IPS-18a (cell line): ENCODE data around the gene LZTFL1.

Source experiments
- H3K27ac ChIP-seq: one replicate; pipeline ENCODE4 v1.5.1; 2013; ENCODE audit warnings: low read length
- H3K27me3 ChIP-seq: one replicate; pipeline ENCODE4 v1.6.1; 2013; ENCODE audit warnings: mild to moderate bottlenecking, low read length; ENCODE audit not compliant: control insufficient read depth, insufficient read depth
- H3K36me3 ChIP-seq: one replicate; pipeline ENCODE4 v1.6.1; 2013; ENCODE audit warnings: low read depth, low read length; ENCODE audit not compliant: control insufficient read depth
- H3K4me1 ChIP-seq: one replicate; pipeline ENCODE4 v1.6.1; 2013; ENCODE audit warnings: low read depth, low read length; ENCODE audit not compliant: control insufficient read depth
- H3K4me3 ChIP-seq: one replicate; pipeline ENCODE4 v1.5.1; 2013; ENCODE audit warnings: low read length
- H3K9ac ChIP-seq: one replicate; pipeline ENCODE4 v1.6.1; 2013; ENCODE audit warnings: mild to moderate bottlenecking, low read length, moderate library complexity
- H3K9me3 ChIP-seq: one replicate; pipeline ENCODE4 v1.6.1; 2013; ENCODE audit warnings: low read depth, low read length; ENCODE audit not compliant: control insufficient read depth

Gene LZTFL1

DNA sequence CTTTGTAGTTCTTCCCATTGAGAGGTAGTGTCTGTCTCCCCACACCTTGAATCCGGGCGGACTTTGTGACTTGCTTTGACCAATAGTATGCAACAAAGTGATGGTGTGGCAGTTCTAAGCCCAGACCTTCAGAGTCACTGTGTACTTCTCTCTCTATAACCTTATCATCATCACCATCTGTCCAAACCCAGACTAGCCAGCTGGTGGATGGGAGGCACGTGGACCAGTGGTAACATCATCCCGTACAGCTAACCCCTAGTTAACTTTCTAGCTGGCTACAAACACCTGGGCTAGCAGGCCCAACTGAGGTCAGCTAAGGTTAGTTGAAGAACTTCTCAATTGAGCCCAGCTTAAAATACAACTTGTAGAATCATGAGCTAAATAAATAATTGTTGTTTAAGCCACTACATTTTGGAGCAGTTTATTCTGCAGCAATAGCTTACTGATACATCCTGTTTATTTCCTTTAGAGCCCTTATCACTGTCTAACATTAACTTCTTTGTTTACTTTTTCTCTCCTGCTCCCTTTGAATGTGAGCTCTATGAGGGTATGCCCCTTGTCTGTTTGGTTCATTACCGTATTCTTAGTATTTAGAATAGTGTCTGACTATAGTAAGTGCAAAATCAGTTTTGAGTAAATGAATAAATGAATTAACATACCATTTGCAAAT, 32.9 kb upstream of the LZTFL1 start:
- Histone ChIP-seq H3K4me3 (no peak overlapping the region), H3K9me3 (no peaks in the 10 kb centered on the region), H3K9ac (no peak overlapping the region), H3K4me1 (no peaks in the 10 kb centered on the region), H3K36me3 (no peaks in the 10 kb centered on the region), H3K27me3 (no peaks in the 10 kb centered on the region), H3K27ac (no peak overlapping the region)

DNA sequence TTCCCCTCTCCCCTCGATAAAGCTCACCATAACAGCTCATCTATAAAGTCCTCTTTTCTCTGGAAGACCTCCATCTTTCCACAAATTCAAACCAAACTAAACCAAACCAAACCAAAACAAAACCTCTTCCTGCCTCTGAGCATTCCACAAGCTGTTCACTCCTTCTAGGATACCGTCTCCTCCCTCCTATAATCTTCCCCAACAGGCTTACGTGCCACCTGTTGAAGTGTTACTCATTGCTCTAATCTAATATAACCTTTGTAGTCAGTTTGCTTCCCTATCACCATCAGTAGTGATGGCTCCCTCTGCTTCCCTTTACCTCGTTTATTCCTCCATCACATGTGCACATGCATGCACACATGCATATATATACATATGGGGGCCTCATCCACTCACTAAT, 31.7 kb upstream of the LZTFL1 start:
- Histone ChIP-seq H3K27ac (no peak overlapping the region), H3K9me3 (no peaks in the 10 kb centered on the region), H3K4me3 (no peak overlapping the region), H3K9ac (no peak overlapping the region), H3K27me3 (no peaks in the 10 kb centered on the region), H3K36me3 (no peaks in the 10 kb centered on the region), H3K4me1 (no peaks in the 10 kb centered on the region)

DNA sequence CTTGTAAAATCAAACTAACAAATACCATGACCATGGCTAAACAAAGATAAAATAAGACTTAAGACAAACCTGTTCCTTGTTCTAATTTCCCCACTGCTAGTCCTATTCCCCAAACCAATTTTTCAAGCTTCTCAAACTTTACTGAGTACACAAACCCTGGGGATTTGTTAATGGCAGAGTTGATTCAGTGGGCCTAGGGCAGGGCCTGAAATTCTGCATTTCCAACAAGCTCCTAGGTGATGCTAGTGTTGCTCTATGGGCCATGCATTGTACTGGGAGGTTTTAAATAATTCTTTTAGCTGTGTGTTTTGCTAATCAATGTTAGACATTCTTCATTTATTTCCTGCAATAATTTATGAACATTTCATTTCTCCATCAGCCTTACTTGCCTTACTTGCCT, 31.1 kb upstream of the LZTFL1 start:
- Histone ChIP-seq H3K27ac (no peak overlapping the region), H3K9ac (no peak overlapping the region), H3K36me3 (no peaks in the 10 kb centered on the region), H3K4me1 (no peaks in the 10 kb centered on the region), H3K27me3 (no peaks in the 10 kb centered on the region), H3K9me3 (no peaks in the 10 kb centered on the region), H3K4me3 (no peak overlapping the region)

- H3K9me3 ChIP-seq: no peaks in the 10 kb centered on the region
- H3K4me3 ChIP-seq: no peak overlapping the region
- H3K27me3 ChIP-seq: no peaks in the 10 kb centered on the region
- no peaks in the 10 kb centered on the region for H3K36me3 ChIP-seq
- no peak overlapping the region for H3K27ac ChIP-seq
- H3K9ac ChIP-seq: no peak overlapping the region
- H3K4me1 ChIP-seq: no peaks in the 10 kb centered on the region
Measured at GRCh38 chr3:45872569-45872968, 30.6 kb upstream of the LZTFL1 start.

DNA sequence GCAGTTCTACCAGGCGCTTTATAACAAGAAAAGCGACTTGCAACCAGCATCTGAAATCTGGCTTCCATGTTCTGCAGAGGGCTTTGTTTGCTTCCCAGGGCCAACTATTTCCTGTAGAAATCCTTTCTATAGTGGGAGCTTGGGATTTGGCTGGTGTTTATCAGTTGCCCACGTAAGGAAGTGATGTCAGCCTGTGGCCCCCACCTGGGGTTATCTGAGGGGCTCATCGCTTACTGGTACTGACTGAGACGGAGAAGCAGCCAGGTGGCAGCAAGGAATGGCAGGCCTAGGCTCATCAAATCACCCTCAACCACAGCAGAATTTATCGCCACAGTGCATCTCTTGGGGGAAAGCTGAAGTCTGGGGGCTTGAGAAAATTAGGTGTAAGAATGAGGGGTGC, 29.9 kb upstream of the LZTFL1 start:
- Histone ChIP-seq H3K27ac (no peak overlapping the region), H3K9ac (no peak overlapping the region), H3K4me1 (no peaks in the 10 kb centered on the region), H3K4me3 (no peak overlapping the region), H3K27me3 (no peaks in the 10 kb centered on the region), H3K9me3 (no peaks in the 10 kb centered on the region), H3K36me3 (no peaks in the 10 kb centered on the region)

DNA sequence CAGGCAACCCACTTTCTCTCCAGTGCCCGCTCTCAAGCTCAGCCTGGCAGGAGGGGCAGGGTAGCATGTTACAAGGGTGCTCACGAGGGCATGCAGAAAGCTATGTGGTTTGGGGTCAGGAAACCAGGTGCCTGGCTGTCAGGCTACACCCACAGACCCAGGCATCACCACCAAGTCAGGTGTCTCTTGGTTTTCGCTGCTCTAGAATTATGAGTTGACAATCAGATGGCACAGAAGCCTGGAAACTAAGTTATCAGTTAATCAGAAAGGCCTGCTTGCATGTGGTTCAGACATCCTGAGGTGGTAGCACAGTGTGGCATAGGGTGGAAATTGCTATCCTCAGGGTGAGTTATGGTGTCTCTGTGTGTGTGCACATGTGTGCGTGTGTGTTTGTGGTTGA, 28.2 kb upstream of the LZTFL1 start:
- H3K9ac ChIP-seq: no peak overlapping the region
- H3K27ac ChIP-seq: no peak overlapping the region
- H3K9me3 ChIP-seq: no peaks in the 10 kb centered on the region
- H3K4me3 ChIP-seq: no peak overlapping the region
- no peaks in the 10 kb centered on the region for H3K27me3 ChIP-seq
- H3K36me3 ChIP-seq: no peaks in the 10 kb centered on the region
- H3K4me1 ChIP-seq: no peaks in the 10 kb centered on the region

DNA sequence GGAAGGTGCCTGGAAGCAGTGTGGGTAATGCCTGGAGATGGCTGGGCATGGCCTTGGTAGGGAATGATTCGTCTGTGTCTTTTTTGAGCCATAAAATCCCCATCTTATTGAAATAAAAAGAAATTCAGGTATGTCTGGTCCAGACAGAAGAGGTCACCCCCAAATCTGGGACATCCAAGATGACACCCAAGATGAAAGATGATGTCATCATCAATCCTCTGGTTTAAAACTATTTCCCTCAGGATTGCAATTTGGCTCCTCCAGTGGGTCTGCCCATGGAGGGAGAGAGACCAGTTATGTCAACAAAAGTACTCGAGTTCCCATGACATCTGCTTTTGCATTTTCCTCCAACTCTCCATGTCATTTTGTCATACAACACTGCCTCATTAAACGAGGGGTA, 27.7 kb upstream of the LZTFL1 start:
- H3K27ac ChIP-seq: no peak overlapping the region
- H3K9me3 ChIP-seq: no peaks in the 10 kb centered on the region
- no peak overlapping the region for H3K4me3 ChIP-seq
- no peaks in the 10 kb centered on the region for H3K36me3 ChIP-seq
- H3K9ac ChIP-seq: no peak overlapping the region
- H3K4me1 ChIP-seq: no peaks in the 10 kb centered on the region
- no peaks in the 10 kb centered on the region for H3K27me3 ChIP-seq

GRCh38 chr3:45868650-45869049, 26.7 kb upstream of the LZTFL1 start:
- no peaks in the 10 kb centered on the region for H3K4me1 ChIP-seq
- no peaks in the 10 kb centered on the region for H3K36me3 ChIP-seq
- H3K27ac ChIP-seq: no peak overlapping the region
- H3K9me3 ChIP-seq: no peaks in the 10 kb centered on the region
- H3K9ac ChIP-seq: no peak overlapping the region
- H3K4me3 ChIP-seq: no peak overlapping the region
- H3K27me3 ChIP-seq: no peaks in the 10 kb centered on the region

DNA sequence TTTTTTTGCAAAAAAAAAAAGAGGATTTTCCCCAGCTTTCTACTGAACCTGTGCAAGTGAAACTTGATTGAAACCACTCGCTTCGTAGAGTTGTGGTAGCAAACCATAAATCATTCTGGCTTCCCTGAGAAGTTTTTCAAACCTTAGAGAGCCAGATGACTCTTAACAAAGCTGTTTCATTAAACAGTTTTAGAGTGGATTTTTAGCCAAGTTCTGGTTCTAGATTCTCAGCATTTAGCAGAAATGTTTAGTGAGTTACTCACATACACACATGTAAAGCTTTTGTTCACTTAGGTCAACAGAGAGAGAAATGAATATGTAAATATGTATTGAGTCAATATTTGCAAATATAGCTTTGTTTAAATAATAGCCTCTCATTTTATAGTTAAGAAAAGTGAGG, 26.3 kb upstream of the LZTFL1 start:
- Histone ChIP-seq H3K9me3 (no peaks in the 10 kb centered on the region), H3K4me3 (no peak overlapping the region), H3K4me1 (no peaks in the 10 kb centered on the region), H3K9ac (no peak overlapping the region), H3K27ac (no peak overlapping the region), H3K36me3 (no peaks in the 10 kb centered on the region), H3K27me3 (no peaks in the 10 kb centered on the region)

DNA sequence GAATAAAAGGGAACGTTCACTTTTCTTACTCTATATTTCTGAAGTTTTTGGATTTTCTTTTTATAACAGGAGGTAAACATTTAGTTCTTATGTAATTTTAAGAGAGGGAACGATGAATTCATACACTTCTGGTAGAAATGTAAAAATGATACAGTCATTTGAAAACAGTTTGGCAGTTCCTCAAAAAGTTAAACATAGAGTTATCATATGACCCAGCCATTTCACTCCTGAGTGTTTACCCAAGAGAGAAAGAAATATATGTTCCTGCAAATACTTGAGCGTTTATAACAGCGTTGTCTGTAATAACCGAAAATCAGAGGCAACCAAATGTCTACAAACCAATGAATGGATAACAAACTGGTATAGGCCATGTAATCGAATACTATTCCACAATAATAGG, 23.6 kb upstream of the LZTFL1 start:
- H3K27me3 ChIP-seq: no peaks in the 10 kb centered on the region
- no peak overlapping the region for H3K4me3 ChIP-seq
- no peak overlapping the region for H3K27ac ChIP-seq

GRCh38 chr3:45864760-45865519, 23.0 kb upstream of the LZTFL1 start:
- no peak overlapping the region for H3K4me3 ChIP-seq
- H3K9ac ChIP-seq: no peak overlapping the region
- no peaks in the 10 kb centered on the region for H3K4me1 ChIP-seq
- H3K27ac ChIP-seq: no peak overlapping the region
- no peaks in the 10 kb centered on the region for H3K9me3 ChIP-seq
- no peaks in the 10 kb centered on the region for H3K36me3 ChIP-seq
- no peaks in the 10 kb centered on the region for H3K27me3 ChIP-seq

More for the DNA sequence above, 23.6 kb upstream of the LZTFL1 start:
- Histone ChIP-seq H3K4me1 (no peaks in the 10 kb centered on the region), H3K9ac (no peak overlapping the region), H3K36me3 (no peaks in the 10 kb centered on the region), H3K9me3 (no peaks in the 10 kb centered on the region)
